ENCODE measurements around the gene SEPTIN1. TPM values are rescaled to one million over a fixed set of nuclear protein-coding genes. Genes with fewer than 3 reads are reported as not detected.

The SEPTIN1 gene
- total and polyA plus RNA-seq, 2 of the 13 experiments (the other 11 are each of a cell fraction or from before 2014, with no cell fraction given), result 0.18 to 0.67 TPM

DNA sequence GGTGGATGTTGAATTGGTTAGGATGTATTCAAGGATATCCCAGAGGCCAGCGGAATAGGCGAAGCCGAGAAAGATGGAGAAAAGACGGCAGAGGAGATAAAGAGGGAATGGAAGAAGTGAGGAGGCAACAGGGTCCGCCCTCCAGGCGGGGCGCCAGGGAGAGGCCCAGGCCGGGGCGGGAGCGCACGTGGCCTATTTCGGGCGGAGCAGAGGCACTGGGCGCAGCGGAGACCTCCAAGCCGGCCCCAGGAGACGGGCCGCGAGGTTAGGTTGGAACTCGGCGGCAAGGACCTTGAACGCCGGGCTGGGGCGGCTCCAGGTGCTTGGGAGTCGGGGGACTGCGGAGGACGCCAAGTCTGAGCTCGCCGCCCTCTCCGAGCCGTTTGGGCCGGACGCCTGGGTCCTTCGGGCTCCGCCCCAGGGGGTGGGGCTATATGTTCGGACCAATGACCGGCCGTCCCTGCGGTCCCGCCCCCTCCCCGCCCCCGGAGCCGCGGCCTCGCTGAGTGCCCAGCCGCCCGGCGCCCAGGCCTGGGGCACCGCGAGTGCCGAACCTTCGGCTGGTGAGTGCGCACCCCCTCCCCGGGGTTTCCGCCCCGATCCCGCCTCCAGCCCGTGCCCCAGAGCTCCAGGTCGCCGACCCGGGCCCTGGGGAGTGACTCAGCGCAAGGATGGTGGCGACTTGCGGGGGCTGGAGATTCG lies 24.9 kb upstream of the SEPTIN1 start, which contains the start of gene ZNF771 (continued):
- TF ChIP-seq, protein P1, sequence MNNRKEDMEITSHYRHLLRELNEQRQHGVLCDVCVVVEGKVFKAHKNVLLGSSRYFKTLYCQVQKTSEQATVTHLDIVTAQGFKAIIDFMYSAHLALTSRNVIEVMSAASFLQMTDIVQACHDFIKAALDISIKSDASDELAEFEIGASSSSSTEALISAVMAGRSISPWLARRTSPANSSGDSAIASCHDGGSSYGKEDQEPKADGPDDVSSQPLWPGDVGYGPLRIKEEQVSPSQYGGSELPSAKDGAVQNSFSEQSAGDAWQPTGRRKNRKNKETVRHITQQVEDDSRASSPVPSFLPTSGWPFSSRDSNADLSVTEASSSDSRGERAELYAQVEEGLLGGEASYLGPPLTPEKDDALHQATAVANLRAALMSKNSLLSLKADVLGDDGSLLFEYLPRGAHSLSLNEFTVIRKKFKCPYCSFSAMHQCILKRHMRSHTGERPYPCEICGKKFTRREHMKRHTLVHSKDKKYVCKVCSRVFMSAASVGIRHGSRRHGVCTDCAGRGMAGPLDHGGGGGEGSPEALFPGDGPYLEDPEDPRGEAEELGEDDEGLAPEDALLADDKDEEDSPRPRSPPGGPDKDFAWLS (CRISPR knock-in tag; IDR thresholded peaks at IDR 0.05; ENCODE audit: borderline replicate concordance), result peak; percentile 47; the same call in 1 of the 2 replicates
- no peak for TF ChIP-seq ZNF33A (CRISPR knock-in tag; IDR thresholded peaks at IDR 0.05; ENCODE audit: borderline replicate concordance)
- TF ChIP-seq NFYB (CRISPR knock-in tag; IDR thresholded peaks at IDR 0.05), result peak; percentile 80
- TF ChIP-seq ZNF816 (CRISPR knock-in tag; IDR thresholded peaks at IDR 0.05; ENCODE audit: borderline replicate concordance), result no peak
- no peak for TF ChIP-seq GTF3A (CRISPR knock-in tag; conservative IDR thresholded peaks at IDR 0.05)
- peak; percentile 96 for TF ChIP-seq KLF15 (CRISPR knock-in tag; IDR thresholded peaks at IDR 0.05; ENCODE audit: borderline replicate concordance)
- no peak for TF ChIP-seq NONO (IDR thresholded peaks at IDR 0.05)
- TF ChIP-seq NONO (CRISPR knock-in tag; conservative IDR thresholded peaks at IDR 0.05), result peak; percentile 88
- no peak for TF ChIP-seq ZNF75D (CRISPR knock-in tag; IDR thresholded peaks at IDR 0.05; ENCODE audit: borderline replicate concordance)
- no peak for TF ChIP-seq GATA4 (IDR thresholded peaks at IDR 0.05; ENCODE audit: borderline replicate concordance, low read depth)
- TF ChIP-seq SMAD1 (CRISPR knock-in tag; IDR thresholded peaks at IDR 0.05; ENCODE audit: borderline replicate concordance, low read depth), result peak; percentile 72; the same call in 1 of the 2 replicates
- no peak; the same call in 1 of the 2 replicates for TF ChIP-seq AHDC1 (CRISPR knock-in tag; IDR thresholded peaks at IDR 0.05; ENCODE audit: borderline replicate concordance)
- peak; percentile 76 for TF ChIP-seq THAP11 (CRISPR knock-in tag; IDR thresholded peaks at IDR 0.05)
- TF ChIP-seq KDM6A (CRISPR knock-in tag; IDR thresholded peaks at IDR 0.05; ENCODE audit: low read depth), result no peak
- no peak for TF ChIP-seq ZFAT (CRISPR knock-in tag; conservative IDR thresholded peaks at IDR 0.05)
- TF ChIP-seq, protein P2, sequence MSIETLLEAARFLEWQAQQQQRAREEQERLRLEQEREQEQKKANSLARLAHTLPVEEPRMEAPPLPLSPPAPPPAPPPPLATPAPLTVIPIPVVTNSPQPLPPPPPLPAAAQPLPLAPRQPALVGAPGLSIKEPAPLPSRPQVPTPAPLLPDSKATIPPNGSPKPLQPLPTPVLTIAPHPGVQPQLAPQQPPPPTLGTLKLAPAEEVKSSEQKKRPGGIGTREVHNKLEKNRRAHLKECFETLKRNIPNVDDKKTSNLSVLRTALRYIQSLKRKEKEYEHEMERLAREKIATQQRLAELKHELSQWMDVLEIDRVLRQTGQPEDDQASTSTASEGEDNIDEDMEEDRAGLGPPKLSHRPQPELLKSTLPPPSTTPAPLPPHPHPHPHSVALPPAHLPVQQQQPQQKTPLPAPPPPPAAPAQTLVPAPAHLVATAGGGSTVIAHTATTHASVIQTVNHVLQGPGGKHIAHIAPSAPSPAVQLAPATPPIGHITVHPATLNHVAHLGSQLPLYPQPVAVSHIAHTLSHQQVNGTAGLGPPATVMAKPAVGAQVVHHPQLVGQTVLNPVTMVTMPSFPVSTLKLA (IDR thresholded peaks at IDR 0.05), result peak; percentile 82
- peak; percentile 91 for TF ChIP-seq ZNF333 (CRISPR knock-in tag; IDR thresholded peaks at IDR 0.05; ENCODE audit: borderline replicate concordance)
- no peak for TF ChIP-seq TEAD2 (CRISPR knock-in tag; IDR thresholded peaks at IDR 0.05)
- peak; percentile 77; the same call in 1 of the 2 replicates for TF ChIP-seq ZNF768 (CRISPR knock-in tag; IDR thresholded peaks at IDR 0.05)
- TF ChIP-seq ZNF34 (CRISPR knock-in tag; IDR thresholded peaks at IDR 0.05; ENCODE audit: borderline replicate concordance), result no peak
- TF ChIP-seq NR0B2 (CRISPR knock-in tag; IDR thresholded peaks at IDR 0.05), result peak; percentile 90
